Left renal pelvis (tissue), 4 donors: ENCODE data around the gene PSENEN. TPM values are rescaled to one million over a fixed set of nuclear protein-coding genes. Genes with fewer than 3 reads are reported as not detected.
"Not testable (repeated sequence)": the region's sequence is repeated elsewhere in the genome, so short reads cannot be mapped to it uniquely, and the experiment has no call there.

Experiments
- DNase-seq, 4 donors: peaks; one replicate each; pipeline ENCODE4 v3.0.0-alpha.2; 2013; ENCODE audit warnings: low read depth in 4 of 4, low spot score in 3 of 4
- polyA plus RNA-seq, 4 donors: library from polyadenylated mRNA; unstranded; fragments of 120-200 nt; gene quantifications; one replicate each; pipeline ENCODE4 v1.2.1, GENCODE V29; 2013; ENCODE audit not compliant: insufficient read length in 4 of 4

Gene PSENEN
- polyA plus RNA-seq, 4 donors = 43.4 to 71.8 (median 61.9) TPM

DNA sequence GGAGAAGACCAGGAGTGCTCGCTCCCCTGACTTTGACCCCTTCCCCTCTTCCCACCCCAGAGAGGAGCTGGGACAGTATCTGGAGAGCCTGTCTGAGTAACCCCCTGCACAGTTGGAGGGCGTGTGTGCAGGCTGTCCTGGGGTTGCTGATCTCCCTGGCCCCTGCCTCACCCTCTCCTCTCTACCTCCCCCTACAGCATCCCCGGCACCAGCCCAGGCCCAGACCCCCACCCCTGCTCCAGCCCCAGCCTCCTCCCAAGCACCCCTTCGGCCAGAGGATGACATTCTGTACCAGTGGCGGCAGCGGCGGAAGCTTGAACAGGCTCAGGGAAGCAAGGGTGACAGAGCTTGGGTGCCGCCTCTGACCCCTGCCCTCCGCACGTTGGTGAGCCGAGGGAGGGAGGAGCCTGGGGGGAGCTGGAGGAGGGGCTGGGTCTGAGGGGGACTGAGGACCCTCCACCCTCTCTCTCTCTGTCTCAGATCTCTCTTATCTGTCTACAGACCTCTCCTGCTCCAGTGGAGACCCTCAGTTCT is 21.2 kb downstream of the PSENEN start:
- no peak for DNase-seq

- DNase-seq = peak in 1 of 4 donors; percentile 56
These were observed 22.0 kb downstream of the PSENEN start for GRCh38 chr19:35767288-35768081.

- no peak for DNase-seq
These were observed 22.6 kb downstream of the PSENEN start for GRCh38 chr19:35768082-35768421.

- DNase-seq = not testable (repeated sequence)
These were observed 26.9 kb downstream of the PSENEN start for GRCh38 chr19:35772362-35772761.

- DNase-seq = no peak
These were observed 27.8 kb downstream of the PSENEN start for GRCh38 chr19:35773020-35773806.

DNA sequence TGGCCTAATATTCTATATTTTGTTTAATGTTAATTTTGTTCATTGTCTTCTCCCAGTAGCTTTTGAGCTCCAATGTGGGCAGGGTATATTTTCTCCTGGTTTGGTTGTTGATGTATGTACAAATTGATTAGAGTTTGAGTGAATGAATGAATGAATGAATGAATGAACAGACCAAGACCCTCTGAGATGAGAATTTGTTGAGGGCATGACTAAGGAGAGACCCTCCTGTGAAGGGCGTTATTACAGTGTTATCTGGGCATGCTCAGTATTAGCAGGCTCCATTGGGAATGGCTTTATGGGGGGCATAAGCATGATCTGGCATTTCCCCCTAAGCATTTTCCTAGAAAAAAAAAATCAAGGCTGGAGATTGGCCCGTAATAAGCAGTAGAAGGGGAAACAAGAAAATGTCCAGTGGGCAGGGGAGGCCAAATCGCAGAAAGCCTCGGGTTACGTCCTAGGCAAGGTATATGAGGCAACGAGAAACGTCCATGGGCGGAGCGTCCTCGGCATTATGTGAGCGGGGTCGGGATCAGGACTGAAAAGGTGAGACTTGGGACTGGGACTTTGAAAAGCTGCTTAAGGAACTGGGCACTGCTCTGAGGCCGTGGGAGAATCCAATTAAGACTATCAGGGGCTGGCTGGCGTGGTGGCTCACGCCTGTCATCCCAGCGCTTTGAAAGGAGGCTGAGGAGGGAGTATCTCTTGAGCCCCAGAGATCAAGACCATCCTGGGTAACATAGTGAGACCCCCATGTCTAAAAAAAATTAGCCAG is 29.0 kb downstream of the PSENEN start:
- DNase-seq = no peak

GRCh38 chr19:35775046-35775297 is 29.5 kb downstream of the PSENEN start:
- no peak for DNase-seq

DNA sequence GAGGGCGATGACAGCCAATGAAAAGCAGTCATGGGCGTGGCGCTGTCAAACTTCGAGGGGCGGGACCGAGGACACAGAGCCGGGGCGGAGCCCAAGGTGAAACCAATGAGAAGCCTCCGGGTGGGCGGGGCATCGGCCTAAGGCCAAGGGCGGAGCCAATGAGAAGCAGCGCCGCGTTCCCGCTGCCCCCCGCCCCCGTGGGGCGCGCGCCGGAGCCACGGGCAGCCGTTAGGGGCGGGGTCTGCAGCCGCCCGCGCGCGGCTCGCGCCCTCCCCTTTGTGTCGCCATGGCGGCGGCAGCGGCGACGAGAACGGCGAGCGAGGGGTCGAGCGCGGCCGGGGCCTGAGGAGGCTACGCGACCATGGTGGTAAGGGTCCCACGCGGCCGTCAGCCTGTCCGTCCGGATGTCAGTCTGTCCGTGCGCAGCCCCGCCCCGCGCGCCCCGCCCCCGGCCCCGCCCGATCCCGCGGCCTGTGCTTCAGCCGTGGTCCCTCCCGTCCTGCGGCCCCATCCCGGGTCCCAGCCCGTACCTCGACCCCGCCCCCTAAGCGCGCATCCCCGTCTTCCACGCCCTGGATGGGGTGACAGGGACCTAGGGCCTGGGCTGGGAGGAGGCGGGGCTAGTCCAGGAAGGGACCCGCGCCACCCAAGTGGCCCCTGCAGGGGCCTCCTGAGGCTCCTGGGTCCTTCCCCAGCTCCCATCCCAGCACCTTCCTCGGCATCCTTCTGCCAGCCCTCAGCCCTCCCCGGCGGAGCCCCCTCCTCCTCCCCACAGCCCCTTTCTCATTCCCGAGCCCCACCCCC is 30.0 kb downstream of the PSENEN start, which contains the start of gene ARHGAP33:
Gene ARHGAP33 (plus strand): TSS at position 267 of the 804 bp plus-strand sequence. CDS start 95 bp downstream, at position 362.
- DNase-seq = peak; percentile 91 to 96 (median 96)

DNA sequence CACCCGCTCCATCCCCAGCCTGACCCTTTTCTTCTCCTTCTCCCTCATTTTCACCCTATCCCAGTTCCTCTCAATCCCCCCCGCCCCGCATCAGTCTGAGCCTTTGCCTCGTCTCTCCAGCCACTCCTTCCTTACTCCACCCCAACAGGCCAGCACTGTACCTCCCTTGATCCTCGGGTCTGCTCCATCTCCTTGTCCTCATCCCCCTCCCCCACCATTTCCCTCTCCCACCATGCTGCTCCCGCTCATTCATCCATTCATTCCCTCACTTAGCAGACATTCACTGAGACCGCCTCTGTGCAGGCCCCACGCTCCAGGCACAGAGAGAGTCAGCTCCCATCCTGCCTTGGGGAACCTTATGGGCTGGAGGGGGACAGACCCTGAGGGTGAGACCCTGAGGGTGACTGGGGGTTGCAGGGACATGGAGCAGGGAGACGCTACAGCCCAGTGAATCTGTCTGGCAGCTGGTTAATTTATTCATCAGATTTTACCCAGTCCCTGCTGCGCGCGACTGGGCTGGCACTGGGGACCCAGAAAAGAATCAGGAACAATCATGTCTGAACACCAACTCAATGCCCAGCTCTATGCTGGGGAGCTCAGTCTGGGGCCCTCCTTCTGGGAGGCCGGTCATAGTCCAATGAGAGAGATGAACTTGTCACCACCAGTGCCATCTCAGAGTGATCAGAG is 30.8 kb downstream of the PSENEN start:
- no peak for DNase-seq

GRCh38 chr19:35777086-35777841 is 31.8 kb downstream of the PSENEN start:
- no peak for DNase-seq

DNA sequence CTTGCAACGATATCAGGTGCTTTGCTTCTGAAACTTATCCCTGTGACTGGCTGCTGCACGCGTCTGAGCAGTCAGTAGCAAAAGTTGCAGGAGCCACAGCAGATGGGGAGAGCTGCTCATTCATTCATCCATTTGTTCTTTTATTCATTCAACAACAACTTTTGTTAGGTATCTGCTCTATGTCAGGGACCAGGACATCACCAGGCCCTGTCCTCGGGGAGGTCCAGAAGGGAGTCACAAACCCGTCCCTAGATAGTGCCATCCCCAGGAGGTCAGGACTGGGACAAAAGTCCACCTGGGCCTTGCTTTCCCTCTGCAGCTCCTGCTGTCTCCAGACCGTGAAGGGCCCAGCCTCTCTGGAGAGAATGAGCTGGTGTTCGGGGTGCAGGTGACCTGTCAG is 32.5 kb downstream of the PSENEN start:
- no peak for DNase-seq

- DNase-seq = no peak
These were observed 33.6 kb downstream of the PSENEN start for GRCh38 chr19:35779033-35779432.

- DNase-seq = no peak
These were observed 34.6 kb downstream of the PSENEN start for GRCh38 chr19:35780058-35780457.

GRCh38 chr19:35780717-35781116 is 35.3 kb downstream of the PSENEN start:
- no peak for DNase-seq

DNA sequence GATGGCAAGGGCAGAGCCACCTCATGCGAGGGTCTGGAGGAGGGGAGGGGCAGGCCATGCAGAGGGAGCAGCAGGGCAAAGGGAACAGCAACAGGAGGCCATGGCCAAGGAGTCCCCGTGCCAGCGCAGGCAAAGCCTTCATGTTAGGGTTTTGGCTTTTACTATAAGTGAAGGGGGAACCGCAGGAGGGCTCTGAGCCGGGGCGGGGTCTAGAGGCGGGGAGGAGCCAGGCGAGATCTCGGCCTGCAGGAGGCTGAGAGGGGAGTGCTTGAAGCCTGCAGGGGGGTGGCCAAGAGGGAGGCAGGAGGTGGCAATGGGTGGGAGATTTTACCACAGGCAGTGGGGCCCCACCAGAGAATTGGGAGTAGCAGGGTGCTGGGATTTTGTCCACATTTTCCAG is 36.2 kb downstream of the PSENEN start:
- no peak for DNase-seq

- DNase-seq = no peak
These were observed 37.1 kb downstream of the PSENEN start for GRCh38 chr19:35782589-35782988.

DNA sequence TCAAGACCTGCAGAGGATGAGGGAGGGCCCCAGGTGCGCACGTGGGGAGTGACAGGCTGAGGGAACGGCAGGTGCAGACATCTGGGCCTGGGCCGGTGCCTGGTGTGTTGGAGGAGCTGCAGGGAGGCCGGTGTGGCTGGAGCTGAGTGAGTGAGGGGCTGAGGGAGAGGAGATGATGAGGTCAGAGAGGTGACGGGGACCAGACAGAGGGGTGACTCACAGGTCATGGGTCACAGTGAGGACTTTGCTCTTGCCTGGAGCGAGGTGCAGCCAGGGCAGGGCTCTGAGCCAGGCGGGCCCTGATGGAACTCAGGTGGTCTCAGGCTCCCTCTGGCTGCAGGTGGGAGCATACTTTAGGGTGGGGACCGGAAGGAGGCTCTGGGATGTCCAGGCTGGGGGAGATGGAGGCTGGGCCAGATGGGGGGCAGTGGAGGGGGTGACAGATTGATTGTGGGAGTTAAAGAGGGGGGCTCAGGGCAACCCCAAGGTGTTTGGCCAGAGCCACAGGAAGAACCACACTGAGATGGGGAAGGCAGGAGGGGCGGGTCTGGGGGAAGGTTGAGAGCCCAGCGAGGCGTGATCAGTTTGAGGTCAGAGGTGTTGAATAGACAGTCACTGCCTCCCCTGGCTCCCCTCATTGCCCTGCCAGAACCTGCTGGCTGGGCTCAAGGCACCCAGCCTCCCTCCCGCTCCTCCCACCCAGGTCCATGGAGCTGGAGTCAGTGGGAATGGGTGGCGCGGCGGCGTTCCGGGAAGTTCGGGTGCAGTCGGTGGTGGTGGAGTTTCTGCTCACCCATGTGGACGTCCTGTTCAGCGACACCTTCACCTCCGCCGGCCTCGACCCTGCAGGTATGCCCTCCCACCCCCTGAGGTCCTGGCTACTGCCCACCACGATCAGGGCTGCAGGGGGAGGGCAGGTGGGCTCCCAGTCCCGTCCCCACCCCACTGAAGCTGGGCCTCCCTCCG is 38.3 kb downstream of the PSENEN start:
- no peak for DNase-seq
